GM18517 (cell line): ENCODE results near the gene DLX4.

Experiments
- ATAC-seq: cut with Tn5 transposase; IDR thresholded peaks from one replicate; pipeline ENCODE4 v1.9.1; 2021; ENCODE audit warnings: mild to moderate bottlenecking, moderate library complexity; ENCODE audit not compliant: unreplicated experiment

DLX4 gene, protein sequence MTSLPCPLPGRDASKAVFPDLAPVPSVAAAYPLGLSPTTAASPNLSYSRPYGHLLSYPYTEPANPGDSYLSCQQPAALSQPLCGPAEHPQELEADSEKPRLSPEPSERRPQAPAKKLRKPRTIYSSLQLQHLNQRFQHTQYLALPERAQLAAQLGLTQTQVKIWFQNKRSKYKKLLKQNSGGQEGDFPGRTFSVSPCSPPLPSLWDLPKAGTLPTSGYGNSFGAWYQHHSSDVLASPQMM

DNA sequence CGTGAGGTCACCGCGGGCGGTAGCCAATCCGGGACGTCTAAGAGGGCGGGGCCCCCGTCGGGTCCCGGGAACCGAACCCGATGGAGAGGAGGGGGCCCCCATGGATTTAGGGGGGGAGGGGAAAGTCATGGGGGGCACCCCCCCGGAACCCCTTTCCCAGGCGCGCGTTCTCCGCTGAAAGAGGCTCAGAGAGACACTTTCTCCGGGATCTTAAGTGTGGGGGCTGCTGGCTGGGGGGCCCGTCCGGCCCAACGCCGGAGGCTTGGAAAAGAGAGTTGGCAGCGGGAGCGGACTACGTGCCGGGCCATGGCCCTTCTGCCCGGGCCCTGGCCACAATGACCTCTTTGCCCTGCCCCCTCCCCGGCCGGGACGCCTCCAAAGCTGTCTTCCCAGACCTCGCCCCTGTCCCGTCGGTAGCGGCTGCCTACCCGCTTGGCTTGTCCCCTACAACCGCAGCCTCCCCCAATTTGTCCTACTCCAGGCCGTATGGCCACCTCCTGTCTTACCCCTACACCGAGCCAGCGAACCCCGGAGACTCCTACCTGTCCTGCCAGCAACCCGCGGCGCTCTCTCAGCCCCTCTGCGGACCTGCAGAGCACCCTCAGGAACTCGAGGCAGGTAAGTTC is at the start of gene DLX4:
Gene DLX4 (plus strand): TSS at position 57 of the 626 bp plus-strand sequence. CDS start 279 bp downstream, at position 336.
- ATAC-seq = no peak

DNA sequence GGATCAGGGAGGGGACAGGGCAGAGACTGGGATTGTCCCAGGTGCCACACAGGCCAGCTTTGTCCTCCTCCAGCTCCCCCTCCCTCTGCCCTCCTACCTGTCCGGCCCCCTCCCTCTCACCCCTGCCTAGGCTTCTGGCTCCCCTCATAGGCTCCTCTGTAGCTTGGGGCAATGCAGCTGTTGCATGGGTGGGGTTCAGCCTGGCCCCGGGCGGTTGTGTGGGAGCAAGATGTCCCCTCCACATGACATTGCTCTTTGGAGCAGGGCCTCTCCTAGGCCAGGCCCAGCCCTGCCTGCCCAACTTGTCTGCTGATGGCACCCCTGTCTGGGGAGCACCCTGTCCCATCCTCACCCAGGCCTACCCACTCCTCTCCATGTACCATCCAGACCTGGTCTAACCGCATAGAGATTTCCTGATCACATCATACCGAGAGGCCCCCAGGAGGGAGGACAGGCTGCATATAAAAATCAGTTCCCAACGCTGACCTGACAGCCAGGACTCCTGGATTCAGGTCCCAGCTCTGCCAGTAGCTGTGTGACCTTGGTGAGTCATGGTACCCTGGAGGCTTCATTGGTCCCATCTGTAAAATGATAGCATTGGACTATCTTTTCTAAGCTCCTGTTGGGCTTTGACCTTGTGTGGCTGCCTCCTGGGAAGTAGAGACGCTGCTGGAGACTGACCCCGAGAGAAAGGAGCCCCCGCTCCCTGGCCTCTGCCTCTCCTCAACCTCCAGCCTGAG is 48.8 kb upstream of the DLX4 start:
- no peak for ATAC-seq

DNA sequence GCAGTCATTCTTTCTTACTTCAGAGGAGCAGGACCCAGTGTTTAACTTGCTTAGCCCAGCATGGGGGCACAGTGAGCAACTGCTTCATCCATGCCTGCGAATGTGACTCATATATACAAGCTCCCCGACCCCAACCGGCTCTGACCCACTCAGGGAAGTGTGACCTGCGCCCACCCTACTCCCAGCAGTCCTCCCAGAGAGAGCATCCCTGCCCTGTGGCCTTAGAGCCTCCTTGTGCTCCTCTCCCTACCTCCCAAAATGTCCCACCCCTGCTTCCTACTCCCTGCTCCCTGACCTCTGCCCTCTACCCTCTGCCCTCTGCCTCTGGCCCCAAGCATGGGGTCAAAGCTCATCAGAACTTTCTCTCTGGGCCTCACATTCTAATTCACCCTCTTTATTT is 46.9 kb upstream of the DLX4 start:
- no peak for ATAC-seq

DNA sequence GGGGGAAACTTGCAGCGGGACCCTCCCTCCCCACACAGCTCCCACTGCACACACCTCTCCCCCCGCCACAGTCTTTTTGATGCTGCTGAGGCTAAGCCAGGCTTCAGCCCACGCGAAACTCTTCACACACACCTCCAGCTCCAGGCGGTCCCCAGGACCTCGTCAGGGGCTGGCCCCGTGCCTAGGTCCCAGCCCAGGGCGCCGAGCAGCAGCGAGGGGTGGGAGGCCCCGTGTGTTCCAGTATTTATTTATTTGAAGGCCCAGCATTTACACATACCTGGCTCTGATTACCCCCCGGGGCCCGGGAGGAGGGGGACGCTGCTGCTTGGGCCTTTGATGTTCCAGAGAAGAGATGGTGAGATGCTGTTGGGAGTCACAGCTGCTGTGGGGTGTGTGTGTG is 44.9 kb upstream of the DLX4 start:
- no peak for ATAC-seq

DNA sequence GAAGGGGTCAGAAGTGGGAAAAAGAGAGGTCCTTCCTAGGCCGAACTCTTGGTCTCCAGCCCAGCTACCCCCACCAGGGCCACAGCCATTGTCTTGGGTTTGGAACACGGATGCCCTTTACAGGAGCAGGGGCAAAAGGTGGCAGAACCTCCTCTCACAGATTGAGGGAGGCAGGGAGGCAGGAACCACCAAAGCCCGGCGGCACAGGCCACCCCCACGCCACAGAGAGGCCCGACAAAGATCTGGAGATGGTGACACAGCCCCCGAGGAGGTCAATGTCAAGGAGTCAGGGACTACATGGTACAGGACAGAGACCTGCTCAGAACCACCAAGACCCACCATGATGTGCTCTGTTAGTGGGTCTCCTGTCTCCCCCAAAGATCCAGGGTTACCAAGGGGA is 44.4 kb upstream of the DLX4 start:
- no peak for ATAC-seq

DNA sequence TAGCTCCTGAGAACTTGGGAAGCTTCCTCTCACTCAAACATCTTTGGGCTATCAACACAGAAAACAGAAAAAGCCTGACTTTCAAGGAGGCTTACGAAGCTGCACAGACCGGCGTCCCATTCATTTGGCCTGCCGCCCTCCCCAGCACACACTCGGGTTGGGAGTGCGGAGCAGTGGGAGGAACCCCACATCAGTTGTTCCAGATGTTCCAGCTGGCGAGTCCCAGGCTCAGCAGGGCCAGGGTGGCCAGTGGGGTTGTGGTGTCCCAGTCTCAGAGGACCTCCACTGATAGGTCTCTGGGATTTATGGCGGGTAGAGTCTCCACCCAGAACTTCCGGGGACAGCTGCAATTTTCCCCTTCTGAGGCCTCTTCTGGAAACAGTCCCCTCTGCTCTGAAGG is 43.1 kb upstream of the DLX4 start:
- no peak for ATAC-seq

DNA sequence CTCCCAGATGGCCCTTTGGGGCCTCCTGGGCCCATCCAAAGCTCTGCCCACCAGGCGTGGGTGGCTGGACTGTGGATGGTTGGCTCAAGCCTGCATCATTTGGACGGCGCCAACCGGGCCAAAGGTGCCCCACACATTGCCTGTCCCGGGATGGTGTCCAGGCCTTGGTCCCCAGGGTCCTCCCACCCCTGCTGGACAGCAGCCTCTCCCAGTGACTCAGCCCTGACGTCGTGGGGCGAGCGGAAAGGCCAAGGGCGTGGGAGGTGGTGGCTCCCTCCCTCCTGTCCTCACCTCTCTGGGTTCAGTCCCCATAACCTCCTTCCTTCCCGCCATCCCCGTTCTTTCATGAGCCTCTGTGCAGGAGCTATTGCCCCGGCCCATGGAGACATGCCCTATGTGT is 42.1 kb upstream of the DLX4 start:
- no peak for ATAC-seq

DNA sequence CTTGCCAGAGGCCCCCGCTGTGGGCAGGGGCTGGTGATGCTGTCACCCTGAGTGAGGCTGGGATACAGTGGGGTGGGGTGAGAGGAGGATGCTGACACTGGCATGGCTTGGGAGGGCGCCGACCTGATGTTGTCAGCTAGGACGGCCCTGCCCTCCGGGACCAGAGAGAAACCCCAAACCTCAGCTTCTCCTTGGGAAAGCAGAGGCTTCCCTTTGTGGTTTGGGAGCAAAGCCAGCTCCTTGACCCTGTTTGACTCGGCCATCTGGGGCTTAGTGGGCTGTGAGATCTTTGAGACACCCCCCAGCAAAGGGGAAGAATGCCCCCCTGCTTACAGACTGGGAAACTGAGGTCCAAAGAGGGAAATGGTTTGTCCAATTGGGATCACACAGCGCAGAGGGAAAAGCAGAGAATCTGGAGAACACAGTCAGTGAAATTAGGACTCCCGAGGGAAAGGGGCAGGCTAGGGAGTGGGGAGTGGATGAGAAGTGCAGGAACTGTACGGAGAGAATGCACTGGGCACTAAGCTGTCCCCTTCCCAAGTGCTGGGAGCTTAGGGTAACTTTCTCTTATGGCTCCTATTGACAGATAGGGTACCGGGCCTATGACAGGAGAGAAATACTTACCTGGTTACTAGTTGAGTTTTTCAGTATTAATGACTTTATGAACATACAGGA is 40.7 kb upstream of the DLX4 start:
- no peak for ATAC-seq

DNA sequence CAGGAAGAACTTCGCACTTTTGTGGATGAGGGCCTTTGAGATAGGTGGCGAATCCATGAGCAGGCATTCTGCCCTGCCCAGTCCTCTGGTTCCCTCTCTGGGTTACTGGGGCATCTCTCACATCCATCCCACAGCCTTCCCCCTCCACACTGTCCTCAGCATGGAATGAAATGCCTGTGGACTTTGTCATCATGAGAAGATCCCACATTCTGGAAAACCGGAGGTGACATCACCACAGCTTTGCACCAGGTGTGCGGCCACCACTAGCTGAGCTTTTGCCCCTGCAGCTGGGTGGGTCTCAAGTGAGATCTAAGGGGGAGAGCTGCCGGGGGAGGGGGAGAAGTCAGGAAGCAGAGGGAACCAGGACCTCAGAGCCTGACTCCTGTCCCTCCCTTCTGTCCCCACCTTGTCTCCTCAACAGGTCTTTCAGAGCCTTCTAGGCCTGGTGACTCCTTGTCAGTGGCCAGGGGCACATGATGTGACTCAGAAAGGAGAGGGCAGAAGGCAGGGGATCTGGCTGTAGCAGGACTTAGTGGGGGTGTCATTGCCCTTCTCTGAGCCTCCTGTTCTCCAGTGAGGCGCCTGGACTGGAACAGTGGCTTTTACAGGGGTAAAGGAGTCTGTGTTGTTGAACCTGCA is 40.0 kb upstream of the DLX4 start:
- no peak for ATAC-seq

DNA sequence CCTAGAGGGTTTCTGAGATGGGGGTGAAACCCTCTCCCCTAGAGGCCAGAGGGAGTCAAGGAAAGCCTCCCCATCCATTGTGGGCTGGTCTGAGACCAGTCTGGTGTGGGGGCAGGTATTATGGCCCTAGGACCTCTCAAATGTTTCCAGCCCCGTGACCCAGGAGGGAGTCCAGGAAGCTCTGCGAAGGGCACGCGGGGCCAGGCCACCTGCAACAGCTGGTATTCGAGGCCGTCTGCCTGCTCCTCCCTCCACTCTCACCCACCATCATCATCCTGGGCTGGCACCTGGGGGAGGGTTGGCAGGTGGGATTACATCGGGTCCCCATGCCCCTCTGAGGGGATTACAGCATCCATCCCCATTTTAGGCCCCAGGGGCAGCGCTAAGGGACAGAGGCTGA is 38.1 kb upstream of the DLX4 start:
- no peak for ATAC-seq

DNA sequence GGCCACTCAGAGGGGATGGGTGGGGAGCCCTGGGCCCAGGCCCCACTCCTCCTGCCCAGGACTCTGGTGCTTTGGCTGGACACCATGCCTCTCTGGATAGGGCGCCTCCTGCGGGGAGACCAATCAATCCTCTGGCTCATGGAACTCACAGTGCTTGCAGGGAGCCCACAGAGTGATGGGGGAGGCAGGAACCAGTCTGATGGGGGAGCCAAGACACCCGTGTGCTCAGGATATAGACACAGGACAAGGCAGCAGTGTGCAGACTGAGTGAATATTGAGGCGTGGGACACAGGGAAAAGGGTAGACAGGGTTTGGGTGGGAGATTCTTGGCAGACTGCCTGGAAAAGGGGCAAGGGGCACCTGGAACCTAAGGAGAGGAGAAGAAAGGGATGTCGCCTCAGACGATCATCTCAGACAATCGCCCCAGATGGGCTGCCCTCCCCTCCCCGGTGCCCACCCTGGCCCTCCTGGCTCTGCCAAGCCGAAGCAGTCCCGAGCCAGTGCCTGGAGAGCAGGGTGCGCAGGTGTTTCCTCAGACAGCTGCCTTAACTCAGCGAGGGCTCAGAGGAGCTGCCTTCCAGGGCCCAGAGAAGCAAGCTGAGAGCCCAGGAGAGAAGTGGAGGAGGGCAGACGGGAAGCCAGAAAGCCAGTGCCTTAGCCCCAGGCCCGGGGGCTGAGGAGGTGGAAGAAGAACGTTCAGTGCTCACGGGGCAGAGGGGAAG is 37.4 kb upstream of the DLX4 start:
- no peak for ATAC-seq

DNA sequence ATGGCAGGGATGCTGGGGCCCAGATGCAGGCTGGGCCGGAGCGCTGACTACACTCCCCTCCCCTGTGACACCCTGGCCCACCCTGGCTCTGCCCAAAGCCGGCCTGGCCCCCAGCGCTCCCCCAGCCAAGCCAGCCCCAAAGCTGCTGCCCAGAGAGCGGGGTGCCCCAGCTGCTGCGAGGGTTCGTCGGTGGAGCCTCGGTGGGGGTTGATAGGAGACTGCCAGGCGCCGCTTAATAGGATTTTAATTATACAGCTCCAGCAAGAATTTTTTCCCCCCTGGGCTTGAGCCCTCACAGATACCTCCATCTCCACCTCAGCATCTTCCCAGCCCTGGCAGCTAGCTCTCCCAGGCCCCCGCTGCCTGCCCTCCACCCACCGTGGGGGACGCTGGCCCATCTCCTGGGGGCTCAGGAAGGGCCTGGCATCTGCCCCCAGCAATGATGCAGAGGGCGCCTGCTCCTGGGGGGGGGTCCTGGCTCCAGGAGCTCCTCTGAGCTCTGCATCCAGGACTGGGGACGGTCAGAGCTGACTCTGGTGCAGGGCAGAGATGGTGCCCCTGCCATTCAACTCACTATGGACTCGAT is 36.8 kb upstream of the DLX4 start:
- no peak for ATAC-seq

DNA sequence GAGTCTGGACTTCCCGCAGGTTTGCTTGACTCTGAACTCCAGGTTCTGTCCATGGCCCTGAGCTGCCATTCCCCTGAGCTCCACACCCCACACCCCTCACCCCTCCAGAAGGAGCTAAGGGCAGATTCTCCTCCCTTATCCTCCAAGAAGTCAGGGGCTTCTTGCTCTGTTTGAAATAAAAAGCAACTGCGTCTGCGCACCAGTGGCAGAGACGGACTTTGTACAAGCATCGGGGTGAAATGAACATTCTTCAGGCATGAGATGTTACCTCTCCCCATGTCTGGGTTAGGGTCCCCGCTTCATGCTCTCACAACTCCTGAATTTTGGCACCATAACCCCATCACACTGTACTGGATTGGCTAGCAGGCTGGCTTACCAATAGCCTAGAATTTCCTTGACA is 36.1 kb upstream of the DLX4 start:
- ATAC-seq = no peak

DNA sequence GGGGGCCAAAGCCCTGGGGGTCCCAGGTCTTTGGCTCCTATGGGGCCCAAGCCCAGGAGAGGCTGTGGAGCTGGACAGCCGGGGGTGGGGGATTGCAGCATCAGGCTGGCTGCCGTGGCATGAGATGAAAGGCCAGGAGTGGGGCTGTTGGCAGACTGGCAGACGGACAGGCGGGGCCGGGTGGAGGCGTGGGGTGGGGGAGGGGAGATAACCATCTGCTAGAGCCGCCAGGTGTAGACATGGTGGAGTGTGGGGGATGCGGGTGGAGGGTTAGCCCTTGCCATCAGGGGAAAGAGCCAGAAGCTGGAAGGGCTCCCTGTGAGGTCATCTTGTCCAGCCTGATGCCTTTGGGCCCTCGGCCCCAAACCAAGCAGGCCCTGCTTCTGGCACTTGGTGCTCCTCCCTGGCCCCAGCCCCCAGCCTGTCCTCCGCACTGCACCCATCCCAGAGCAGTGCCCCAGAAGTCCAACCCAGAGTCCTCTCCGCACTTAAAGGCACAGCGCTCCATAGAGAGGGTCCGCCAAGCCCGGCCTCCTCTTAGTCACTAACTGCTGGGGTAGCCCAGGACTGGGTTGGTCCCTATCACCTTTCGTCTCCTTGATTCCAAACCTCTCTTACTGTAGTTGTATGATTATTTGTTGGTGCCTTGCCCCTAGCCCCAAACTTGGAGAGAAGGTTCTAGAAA is 33.3 kb upstream of the DLX4 start:
- ATAC-seq = no peak

DNA sequence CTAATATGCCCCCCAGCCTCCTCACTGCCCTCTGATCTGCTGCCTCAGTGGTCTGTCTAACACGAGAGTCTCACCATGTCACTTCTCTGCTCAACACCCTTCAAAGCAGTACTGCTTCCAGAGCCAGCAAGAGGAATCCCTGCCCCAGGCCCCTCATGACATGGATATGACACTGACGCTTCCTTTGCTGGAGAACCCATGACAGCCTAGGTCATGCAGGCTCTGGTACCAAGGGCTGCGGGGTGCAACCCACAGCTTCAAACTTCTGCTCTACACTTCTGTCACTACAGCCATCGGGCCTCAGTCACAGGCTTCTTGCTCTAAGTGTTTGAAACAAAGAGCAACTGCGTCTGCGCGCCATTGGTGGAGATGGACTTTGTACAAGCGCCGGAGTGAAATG is 32.6 kb upstream of the DLX4 start:
- ATAC-seq = no peak

DNA sequence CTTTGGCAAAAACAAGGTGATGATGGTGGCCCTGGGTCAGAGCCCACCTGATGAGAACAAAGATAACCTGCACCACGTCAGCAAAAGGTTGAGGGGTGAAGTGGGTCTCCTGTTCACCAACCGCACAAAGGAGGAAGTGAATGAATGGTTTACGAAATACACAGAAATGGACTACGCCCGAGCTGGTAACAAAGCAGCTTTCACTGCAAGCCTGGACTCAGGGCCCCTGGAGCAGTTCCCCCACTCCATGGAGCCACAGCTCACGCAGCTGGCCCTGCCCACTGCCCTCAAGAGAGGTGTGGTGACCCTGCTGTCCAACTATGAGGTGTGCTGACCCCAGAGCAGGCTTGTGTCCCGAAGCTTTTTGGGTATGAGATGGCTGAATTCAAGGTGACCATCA is 29.7 kb upstream of the DLX4 start:
- ATAC-seq = no peak

DNA sequence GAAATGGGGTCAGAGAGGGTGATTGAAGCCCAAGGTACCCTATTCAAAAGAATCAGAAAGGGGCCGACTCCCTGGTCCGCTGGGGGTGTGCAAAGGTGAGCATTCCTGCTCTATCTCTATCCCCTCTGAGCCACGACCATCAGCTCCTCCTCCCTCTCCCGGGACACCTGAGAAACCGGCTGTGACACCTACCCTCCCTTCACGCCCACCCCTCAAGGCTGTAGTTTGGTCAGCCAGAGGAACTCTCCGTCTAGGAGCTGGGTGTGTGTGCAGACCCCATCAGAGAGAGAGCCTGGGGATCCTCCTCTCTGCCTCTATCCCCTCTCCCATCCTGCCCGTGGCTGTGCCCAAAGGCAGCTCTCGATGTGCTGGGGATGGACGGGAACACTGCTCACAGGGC is 27.6 kb upstream of the DLX4 start:
- no peak for ATAC-seq

DNA sequence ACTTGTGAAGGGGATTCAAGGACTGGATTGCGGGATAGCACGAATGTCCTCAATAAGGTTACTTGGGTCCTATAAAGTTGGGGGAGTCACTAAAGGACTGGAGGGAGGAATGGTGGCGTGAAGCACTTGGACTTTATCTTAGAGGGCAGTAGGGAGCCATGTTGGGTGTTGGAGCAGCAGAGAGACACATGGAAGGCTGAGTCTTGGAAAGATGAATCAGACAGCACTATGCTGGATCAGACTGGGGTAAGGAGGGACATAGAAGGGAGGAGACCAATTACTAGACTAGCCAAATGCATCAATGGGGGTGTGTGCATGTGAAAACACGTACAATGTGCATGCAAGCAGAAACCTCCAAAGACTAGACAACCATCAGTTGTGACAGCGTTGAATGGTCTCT is 26.0 kb upstream of the DLX4 start:
- ATAC-seq = no peak

DNA sequence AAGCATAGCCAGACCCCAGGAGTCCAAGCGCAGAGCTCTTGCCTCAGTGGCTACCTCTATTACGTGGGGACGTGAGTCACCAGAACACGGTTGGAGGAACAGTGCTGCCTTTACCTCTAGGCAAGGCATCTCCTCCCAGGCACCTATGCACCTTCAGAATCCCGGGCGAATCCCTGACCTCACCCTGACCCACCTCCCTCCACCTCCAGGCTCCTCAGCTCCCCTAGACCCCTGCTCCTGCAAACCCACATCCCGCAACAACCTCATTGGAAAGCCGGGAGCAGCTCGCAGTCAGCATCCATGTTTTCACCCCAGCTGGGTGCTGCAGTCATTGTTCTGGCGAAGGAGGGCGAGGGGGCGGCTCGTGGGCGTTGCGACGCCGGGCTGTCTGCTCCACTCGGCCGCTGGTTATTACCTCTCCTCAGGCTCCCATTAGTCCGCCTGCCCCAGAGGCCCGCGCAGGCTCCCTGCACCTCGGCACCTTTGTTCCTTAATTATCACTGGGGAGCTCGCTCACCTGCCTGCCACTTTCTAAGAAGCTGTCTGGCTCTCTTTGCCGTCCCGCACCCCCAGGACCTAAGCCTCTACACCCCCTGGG is 24.6 kb upstream of the DLX4 start:
- no peak for ATAC-seq
